AG10803 (cell line): ENCODE data around the gene PGAP1.

Experiments
- DNase-seq: peaks from one replicate; pipeline ENCODE4 v3.0.0; 2010; ENCODE audit warnings: low read depth
- H3K4me3 ChIP-seq: 2 replicates; pipeline ENCODE4 v1.5.1; 2011; ENCODE audit warnings: mild to moderate bottlenecking, low read length, control low read depth
- TF ChIP-seq, protein P1 (sequence below): conservative IDR thresholded peaks from 2 replicates; pipeline ENCODE4 v1.5.1; 2011; ENCODE audit warnings: mild to moderate bottlenecking, low read length, control low read depth, inconsistent platforms

Gene PGAP1

GRCh38 chr2:196966061-196966460, 39.6 kb upstream of the PGAP1 start:
- TF ChIP-seq, protein P1, sequence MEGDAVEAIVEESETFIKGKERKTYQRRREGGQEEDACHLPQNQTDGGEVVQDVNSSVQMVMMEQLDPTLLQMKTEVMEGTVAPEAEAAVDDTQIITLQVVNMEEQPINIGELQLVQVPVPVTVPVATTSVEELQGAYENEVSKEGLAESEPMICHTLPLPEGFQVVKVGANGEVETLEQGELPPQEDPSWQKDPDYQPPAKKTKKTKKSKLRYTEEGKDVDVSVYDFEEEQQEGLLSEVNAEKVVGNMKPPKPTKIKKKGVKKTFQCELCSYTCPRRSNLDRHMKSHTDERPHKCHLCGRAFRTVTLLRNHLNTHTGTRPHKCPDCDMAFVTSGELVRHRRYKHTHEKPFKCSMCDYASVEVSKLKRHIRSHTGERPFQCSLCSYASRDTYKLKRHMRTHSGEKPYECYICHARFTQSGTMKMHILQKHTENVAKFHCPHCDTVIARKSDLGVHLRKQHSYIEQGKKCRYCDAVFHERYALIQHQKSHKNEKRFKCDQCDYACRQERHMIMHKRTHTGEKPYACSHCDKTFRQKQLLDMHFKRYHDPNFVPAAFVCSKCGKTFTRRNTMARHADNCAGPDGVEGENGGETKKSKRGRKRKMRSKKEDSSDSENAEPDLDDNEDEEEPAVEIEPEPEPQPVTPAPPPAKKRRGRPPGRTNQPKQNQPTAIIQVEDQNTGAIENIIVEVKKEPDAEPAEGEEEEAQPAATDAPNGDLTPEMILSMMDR: no peak
- no peak overlapping the region for H3K4me3 ChIP-seq
- no peak for DNase-seq

DNA sequence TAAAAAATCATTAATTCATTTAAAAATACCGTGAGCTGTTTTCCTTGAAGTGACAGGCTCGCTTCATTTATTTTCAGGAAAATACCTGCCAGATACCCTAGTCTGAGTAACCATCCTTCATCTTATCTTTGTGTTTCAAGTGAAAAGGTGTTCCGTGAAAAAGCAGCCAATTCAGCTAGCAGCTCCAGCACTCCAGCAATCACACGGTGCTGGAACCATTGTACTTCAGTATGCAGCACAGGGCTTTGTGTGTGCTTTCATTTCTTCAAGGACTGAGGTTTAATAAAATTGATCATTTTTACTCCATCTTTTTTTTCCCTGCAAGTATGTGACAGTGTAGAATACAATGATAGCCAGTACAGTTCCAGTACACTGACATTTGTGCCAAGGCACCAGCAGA, 39.1 kb upstream of the PGAP1 start:
- DNase-seq: no peak
- H3K4me3 ChIP-seq: no peak overlapping the region
- TF ChIP-seq, protein P1: no peak

GRCh38 chr2:196963961-196964360, 37.5 kb upstream of the PGAP1 start:
- TF ChIP-seq, protein P1: no peak
- H3K4me3 ChIP-seq: no peak overlapping the region
- DNase-seq: no peak

DNA sequence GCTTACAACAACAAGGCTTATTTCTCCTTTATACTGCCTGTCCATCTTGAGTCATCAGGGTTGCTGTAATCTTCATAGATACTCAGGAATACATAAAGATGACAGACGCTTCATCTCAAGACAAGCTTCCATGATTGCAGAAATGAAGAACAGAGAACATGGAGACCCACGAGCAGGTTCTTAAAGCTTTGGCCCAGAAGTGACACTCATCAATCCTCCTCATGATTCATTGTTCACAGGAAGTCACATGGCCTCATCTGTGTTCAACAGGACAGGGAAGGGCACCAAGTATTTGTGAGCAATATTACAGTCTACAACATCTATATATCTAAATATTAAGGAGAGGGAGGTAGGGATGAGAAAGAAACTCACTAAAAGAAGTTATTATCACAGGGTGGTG, 36.5 kb upstream of the PGAP1 start:
- no peak for DNase-seq
- TF ChIP-seq, protein P1: no peak
- no peak overlapping the region for H3K4me3 ChIP-seq

DNA sequence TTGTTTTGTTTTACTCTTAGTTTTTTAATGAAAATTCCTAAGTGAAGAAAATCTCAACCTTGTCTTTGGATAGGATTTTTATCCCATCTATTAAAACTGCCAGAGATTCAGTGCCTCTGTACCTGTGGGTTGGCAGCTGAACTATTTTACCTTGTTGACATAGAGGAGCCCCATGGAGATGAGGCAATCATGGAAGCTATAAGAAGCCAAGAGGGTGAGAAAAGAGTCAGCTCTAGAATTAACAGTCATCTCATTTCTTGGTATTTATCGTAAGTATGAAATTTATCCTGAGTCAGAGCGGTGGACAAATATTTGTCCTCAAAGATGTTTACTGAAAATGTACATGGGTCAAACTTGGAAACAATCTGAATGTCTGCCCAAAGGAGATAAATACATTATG, 35.8 kb upstream of the PGAP1 start:
- H3K4me3 ChIP-seq: no peak overlapping the region
- DNase-seq: no peak
- TF ChIP-seq, protein P1: no peak

GRCh38 chr2:196961889-196962288, 35.4 kb upstream of the PGAP1 start:
- H3K4me3 ChIP-seq: no peak overlapping the region
- TF ChIP-seq, protein P1: no peak

GRCh38 chr2:196959734-196960338, 33.3 kb upstream of the PGAP1 start:
- no peak overlapping the region for H3K4me3 ChIP-seq
- TF ChIP-seq, protein P1: no peak
- peak; percentile 61 for DNase-seq

More at GRCh38 chr2:196961889-196962288, 35.4 kb upstream of the PGAP1 start:
- DNase-seq: no peak
